Retinal pigment epithelial cell (primary cell): ENCODE measurements around the gene LRRTM3.

Experiments
- DNase-seq: peaks from one replicate; pipeline ENCODE4 v3.0.0-alpha.2; 2010; ENCODE audit warnings: low read depth
- H3K4me3 ChIP-seq: 2 replicates; pipeline ENCODE4 v1.5.1; 2011; ENCODE audit warnings: mild to moderate bottlenecking, low read length, control low read depth, moderate library complexity
- TF ChIP-seq, protein P1 (sequence below): conservative IDR thresholded peaks from 2 replicates; pipeline ENCODE4 v1.5.1; 2011; ENCODE audit warnings: low read depth, low read length, control low read depth, inconsistent platforms

Gene LRRTM3

DNA sequence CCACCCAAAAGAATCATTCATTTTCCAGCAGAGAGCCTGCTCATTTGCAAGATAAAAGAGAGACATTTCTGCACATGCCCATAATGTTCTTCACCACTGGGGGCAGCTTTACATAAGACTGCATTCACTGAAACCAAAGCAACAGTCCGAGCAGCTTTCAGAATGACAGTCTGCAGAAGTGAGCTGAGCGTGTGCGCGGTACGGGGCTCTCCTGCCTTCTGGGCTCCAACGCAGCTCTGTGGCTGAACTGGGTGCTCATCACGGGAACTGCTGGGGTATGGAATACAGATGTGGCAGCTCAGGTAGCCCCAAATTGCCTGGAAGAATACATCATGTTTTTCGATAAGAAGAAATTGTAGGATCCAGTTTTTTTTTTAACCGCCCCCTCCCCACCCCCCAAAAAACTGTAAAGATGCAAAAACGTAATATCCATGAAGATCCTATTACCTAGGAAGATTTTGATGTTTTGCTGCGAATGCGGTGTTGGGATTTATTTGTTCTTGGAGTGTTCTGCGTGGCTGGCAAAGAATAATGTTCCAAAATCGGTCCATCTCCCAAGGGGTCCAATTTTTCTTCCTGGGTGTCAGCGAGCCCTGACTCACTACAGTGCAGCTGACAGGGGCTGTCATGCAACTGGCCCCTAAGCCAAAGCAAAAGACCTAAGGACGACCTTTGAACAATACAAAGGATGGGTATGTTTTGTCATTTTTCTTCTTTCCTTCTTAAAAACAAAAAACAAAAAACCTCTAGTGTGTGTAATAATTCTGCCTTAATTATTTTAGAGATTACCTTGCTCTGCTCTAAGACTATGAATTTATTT lies at the start of gene LRRTM3:
TSS of gene LRRTM3 (plus strand) at position 141 of the 820 bp plus-strand sequence.
- H3K4me3 ChIP-seq, result peak within 1 kb of the TSS; percentile 30
- peak; percentile 68 for DNase-seq
- TF ChIP-seq, protein P1, sequence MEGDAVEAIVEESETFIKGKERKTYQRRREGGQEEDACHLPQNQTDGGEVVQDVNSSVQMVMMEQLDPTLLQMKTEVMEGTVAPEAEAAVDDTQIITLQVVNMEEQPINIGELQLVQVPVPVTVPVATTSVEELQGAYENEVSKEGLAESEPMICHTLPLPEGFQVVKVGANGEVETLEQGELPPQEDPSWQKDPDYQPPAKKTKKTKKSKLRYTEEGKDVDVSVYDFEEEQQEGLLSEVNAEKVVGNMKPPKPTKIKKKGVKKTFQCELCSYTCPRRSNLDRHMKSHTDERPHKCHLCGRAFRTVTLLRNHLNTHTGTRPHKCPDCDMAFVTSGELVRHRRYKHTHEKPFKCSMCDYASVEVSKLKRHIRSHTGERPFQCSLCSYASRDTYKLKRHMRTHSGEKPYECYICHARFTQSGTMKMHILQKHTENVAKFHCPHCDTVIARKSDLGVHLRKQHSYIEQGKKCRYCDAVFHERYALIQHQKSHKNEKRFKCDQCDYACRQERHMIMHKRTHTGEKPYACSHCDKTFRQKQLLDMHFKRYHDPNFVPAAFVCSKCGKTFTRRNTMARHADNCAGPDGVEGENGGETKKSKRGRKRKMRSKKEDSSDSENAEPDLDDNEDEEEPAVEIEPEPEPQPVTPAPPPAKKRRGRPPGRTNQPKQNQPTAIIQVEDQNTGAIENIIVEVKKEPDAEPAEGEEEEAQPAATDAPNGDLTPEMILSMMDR, result peak; percentile 81

- no peak for DNase-seq
- TF ChIP-seq, protein P1, result no peak
- H3K4me3 ChIP-seq, result no peak overlapping the region
These were observed 48.5 kb upstream of the LRRTM3 start for GRCh38 chr10:66877361-66877760.

DNA sequence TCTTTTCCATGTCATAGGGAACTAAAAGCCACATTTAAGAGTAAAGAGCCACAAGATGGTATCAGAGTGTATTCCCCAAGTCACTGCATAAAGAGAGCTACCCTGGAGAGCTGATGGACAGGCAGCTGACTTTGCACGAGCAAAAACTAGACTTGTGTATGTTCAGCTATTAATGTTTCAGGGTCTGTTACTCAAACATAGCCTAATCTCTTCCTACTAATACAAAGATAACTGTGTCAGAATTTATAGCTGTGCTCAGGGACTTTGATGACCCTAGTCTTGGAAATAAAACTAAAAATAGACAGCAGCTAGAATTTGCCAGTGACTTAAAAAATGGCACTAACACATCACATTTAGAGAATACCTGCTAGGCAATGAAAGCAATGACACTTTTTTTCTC lies 45.5 kb upstream of the LRRTM3 start:
- no peak for DNase-seq
- H3K4me3 ChIP-seq, result no peak overlapping the region
- TF ChIP-seq, protein P1, result no peak

- TF ChIP-seq, protein P1, result no peak
These were observed 45.0 kb upstream of the LRRTM3 start for GRCh38 chr10:66880826-66881225.

DNA sequence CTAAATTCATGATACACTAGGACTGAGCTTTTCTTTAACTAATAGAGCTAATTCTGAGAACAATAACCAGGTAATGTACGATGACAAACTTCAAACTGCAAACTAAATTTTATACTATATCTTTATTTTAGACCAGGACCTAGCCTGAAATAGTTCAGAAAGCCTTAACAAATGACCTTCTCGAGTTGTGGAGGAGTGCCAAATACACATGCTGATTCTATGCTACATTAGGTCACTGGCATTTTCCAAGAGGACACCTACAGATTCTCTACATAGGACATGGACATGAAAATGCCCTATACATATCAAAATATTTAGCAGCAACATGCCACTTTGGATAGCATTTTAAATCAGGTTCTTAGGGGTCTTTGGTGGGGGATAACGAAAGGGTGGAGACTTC lies 44.0 kb upstream of the LRRTM3 start:
- no peak overlapping the region for H3K4me3 ChIP-seq
- TF ChIP-seq, protein P1, result no peak
- no peak for DNase-seq

More at GRCh38 chr10:66880826-66881225, 45.0 kb upstream of the LRRTM3 start:
- no peak overlapping the region for H3K4me3 ChIP-seq
- DNase-seq, result no peak

GRCh38 chr10:66882271-66882670 lies 43.6 kb upstream of the LRRTM3 start:
- TF ChIP-seq, protein P1, result no peak
- no peak for DNase-seq
- H3K4me3 ChIP-seq, result no peak overlapping the region

GRCh38 chr10:66886848-66887247 lies 39.0 kb upstream of the LRRTM3 start:
- no peak overlapping the region for H3K4me3 ChIP-seq
- TF ChIP-seq, protein P1, result no peak
- DNase-seq, result no peak
